GM21786 (cell line): ENCODE results near the gene NCK1.
"Not testable (repeated sequence)": the region's sequence is repeated elsewhere in the genome, so short reads cannot be mapped to it uniquely, and the experiment has no call there.

Experiments
- ATAC-seq: cut with Tn5 transposase; IDR thresholded peaks from one replicate; pipeline ENCODE4 v1.9.1; 2021; ENCODE audit not compliant: unreplicated experiment

Gene NCK1

GRCh38 chr3:136862617-136863322 is 762 bp downstream of the NCK1 start:
- ATAC-seq: peak; percentile 19

- ATAC-seq: no peak
These were observed 7.3 kb downstream of the NCK1 start for GRCh38 chr3:136869282-136869681.

- ATAC-seq: not testable (repeated sequence)
These were observed 10.2 kb downstream of the NCK1 start for GRCh38 chr3:136872258-136872657.

GRCh38 chr3:136879510-136879909 is 17.5 kb downstream of the NCK1 start:
- ATAC-seq: not testable (repeated sequence)

- no peak for ATAC-seq
These were observed 20.6 kb downstream of the NCK1 start for GRCh38 chr3:136882571-136882970.

- ATAC-seq: no peak
These were observed 22.1 kb downstream of the NCK1 start for GRCh38 chr3:136883967-136884720.

GRCh38 chr3:136885357-136886213 is 23.6 kb downstream of the NCK1 start:
- ATAC-seq: peak; percentile 49

GRCh38 chr3:136889947-136890346 is 27.9 kb downstream of the NCK1 start:
- ATAC-seq: no peak

- no peak for ATAC-seq
These were observed 30.2 kb downstream of the NCK1 start for GRCh38 chr3:136891934-136892855.

- ATAC-seq: no peak
These were observed 31.9 kb downstream of the NCK1 start for GRCh38 chr3:136893848-136894443.

- not testable (repeated sequence) for ATAC-seq
These were observed 35.2 kb downstream of the NCK1 start for GRCh38 chr3:136897171-136897570.

GRCh38 chr3:136898549-136898948 is 36.5 kb downstream of the NCK1 start:
- no peak for ATAC-seq

GRCh38 chr3:136898954-136899353 is 36.9 kb downstream of the NCK1 start:
- no peak for ATAC-seq

GRCh38 chr3:136899622-136900158 is 37.7 kb downstream of the NCK1 start:
- no peak for ATAC-seq

GRCh38 chr3:136900694-136901093 is 38.7 kb downstream of the NCK1 start:
- ATAC-seq: not testable (repeated sequence)

- ATAC-seq: no peak
These were observed 39.4 kb downstream of the NCK1 start for GRCh38 chr3:136901391-136901790.

- ATAC-seq: not testable (repeated sequence)
These were observed 40.5 kb downstream of the NCK1 start for GRCh38 chr3:136902530-136902929.

- no peak for ATAC-seq
These were observed 41.9 kb downstream of the NCK1 start for GRCh38 chr3:136903899-136904298.

- no peak for ATAC-seq
These were observed 42.7 kb downstream of the NCK1 start for GRCh38 chr3:136904746-136905145.

GRCh38 chr3:136905549-136905948 is 43.5 kb downstream of the NCK1 start:
- ATAC-seq: no peak
